IPS-20b (cell line): ENCODE measurements around the gene HOXA2.

Experiments
- H3K27ac ChIP-seq: one replicate; pipeline ENCODE4 v1.5.1; 2013; ENCODE audit warnings: low read length
- H3K27me3 ChIP-seq: 2 replicates; pipeline ENCODE4 v1.6.1; 2013; ENCODE audit warnings: mild to moderate bottlenecking, low read length, inconsistent platforms; ENCODE audit not compliant: insufficient read depth
- H3K36me3 ChIP-seq: 2 replicates; pipeline ENCODE4 v1.6.1; 2013; ENCODE audit warnings: low read depth, mild to moderate bottlenecking, inconsistent platforms, low read length, moderate library complexity; ENCODE audit not compliant: insufficient read depth
- H3K4me1 ChIP-seq: 2 replicates; pipeline ENCODE4 v1.6.1; 2013; ENCODE audit warnings: mild to moderate bottlenecking, control low read depth, inconsistent platforms, low read length, moderate library complexity; ENCODE audit not compliant: insufficient read depth
- H3K4me3 ChIP-seq: 2 replicates; pipeline ENCODE4 v1.5.1; 2013; ENCODE audit warnings: mild to moderate bottlenecking, low read length, inconsistent platforms
- H3K9ac ChIP-seq: 2 replicates; pipeline ENCODE4 v1.6.1; 2013; ENCODE audit warnings: low read depth, mild to moderate bottlenecking, inconsistent platforms, low read length, moderate library complexity
- H3K9me3 ChIP-seq: 2 replicates; pipeline ENCODE4 v1.6.1; 2013; ENCODE audit warnings: mild to moderate bottlenecking, low read depth, low read length, inconsistent platforms; ENCODE audit not compliant: insufficient read depth

Gene HOXA2

GRCh38 chr7:27088002-27088922, 14.2 kb downstream of the HOXA2 start:
- Histone ChIP-seq H3K9me3 (no peaks in the 10 kb centered on the region), H3K4me3 (no peak overlapping the region), H3K27ac (no peak overlapping the region), H3K9ac (no peak overlapping the region), H3K4me1 (peaks cover 18% of the 10 kb centered on the region), H3K36me3 (no peaks in the 10 kb centered on the region), H3K27me3 (peaks cover 78% of the 10 kb centered on the region)

DNA sequence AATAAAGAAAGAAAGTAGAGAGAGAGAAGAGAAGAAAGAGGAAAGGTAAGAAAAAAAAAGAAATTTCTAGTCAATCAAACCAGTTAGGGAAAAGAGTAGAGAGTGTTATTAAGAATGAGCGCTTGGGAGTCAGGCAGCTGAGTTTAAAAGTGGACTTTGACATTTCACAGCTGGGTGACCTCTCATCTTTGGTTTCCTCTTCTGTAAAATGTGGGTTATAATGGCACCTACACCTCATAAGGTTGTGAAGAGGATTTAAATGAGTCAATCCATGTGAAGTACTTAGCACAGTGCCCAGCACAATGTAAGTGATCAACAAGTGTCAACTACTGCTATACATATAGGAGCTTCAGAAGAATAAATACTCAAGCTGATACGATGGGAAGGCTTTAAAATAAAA, 18.8 kb downstream of the HOXA2 start:
- Histone ChIP-seq H3K27ac (no peak overlapping the region), H3K27me3 (peaks cover 32% of the 10 kb centered on the region), H3K36me3 (no peaks in the 10 kb centered on the region), H3K9me3 (no peaks in the 10 kb centered on the region), H3K9ac (no peak overlapping the region), H3K4me3 (no peak overlapping the region), H3K4me1 (no peaks in the 10 kb centered on the region)

DNA sequence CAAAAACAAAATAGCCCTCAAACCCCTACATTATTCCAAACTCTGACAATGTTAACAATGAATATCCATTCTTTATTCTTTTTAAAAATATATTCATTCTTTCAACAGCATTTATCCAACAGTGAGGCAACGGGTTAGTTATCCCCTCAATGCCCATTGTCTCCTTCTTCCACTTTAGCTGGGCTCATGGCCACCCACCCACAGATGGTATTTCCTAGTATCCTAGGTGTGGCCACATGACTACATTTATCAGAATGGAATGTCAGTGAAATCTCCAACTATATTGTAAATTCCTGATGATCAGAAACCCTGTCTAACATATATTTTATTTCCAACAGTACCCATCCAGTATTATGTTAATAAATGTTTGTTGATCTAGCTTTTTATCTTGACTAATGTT, 20.3 kb downstream of the HOXA2 start:
- H3K36me3 ChIP-seq, result no peaks in the 10 kb centered on the region
- H3K4me3 ChIP-seq, result no peak overlapping the region
- H3K9ac ChIP-seq, result no peak overlapping the region
- H3K27me3 ChIP-seq, result peaks cover 17% of the 10 kb centered on the region; the same call in 1 of the 2 replicates
- H3K9me3 ChIP-seq, result no peaks in the 10 kb centered on the region
- H3K4me1 ChIP-seq, result no peaks in the 10 kb centered on the region
- H3K27ac ChIP-seq, result no peak overlapping the region

- H3K4me3 ChIP-seq, result no peak overlapping the region
- H3K27me3 ChIP-seq, result peaks cover 7% of the 10 kb centered on the region; the same call in 1 of the 2 replicates
- no peak overlapping the region for H3K9ac ChIP-seq
- H3K27ac ChIP-seq, result no peak overlapping the region
- H3K9me3 ChIP-seq, result no peaks in the 10 kb centered on the region
- no peaks in the 10 kb centered on the region for H3K36me3 ChIP-seq
- H3K4me1 ChIP-seq, result no peaks in the 10 kb centered on the region
Measured at GRCh38 chr7:27080844-27081436, 21.5 kb downstream of the HOXA2 start.

- Histone ChIP-seq H3K27ac (no peak overlapping the region), H3K4me1 (no peaks in the 10 kb centered on the region), H3K36me3 (no peaks in the 10 kb centered on the region), H3K9ac (no peak overlapping the region), H3K27me3 (0 out of 2 replicates have a peak, but pooled peaks cover 5% of the 10 kb centered on the region), H3K4me3 (no peak overlapping the region), H3K9me3 (no peaks in the 10 kb centered on the region)
Measured at GRCh38 chr7:27079234-27079975, 23.1 kb downstream of the HOXA2 start.

- Histone ChIP-seq H3K27ac (no peak overlapping the region), H3K36me3 (no peaks in the 10 kb centered on the region), H3K4me3 (no peak overlapping the region)
Measured at GRCh38 chr7:27078616-27079233, 23.8 kb downstream of the HOXA2 start.

GRCh38 chr7:27073076-27073475, 29.4 kb downstream of the HOXA2 start:
- H3K9ac ChIP-seq, result no peak overlapping the region
- no peak overlapping the region for H3K27ac ChIP-seq
- no peak overlapping the region for H3K4me3 ChIP-seq
- no peaks in the 10 kb centered on the region for H3K9me3 ChIP-seq
- H3K4me1 ChIP-seq, result no peaks in the 10 kb centered on the region
- no peaks in the 10 kb centered on the region for H3K27me3 ChIP-seq
- no peaks in the 10 kb centered on the region for H3K36me3 ChIP-seq

More at GRCh38 chr7:27078616-27079233, 23.8 kb downstream of the HOXA2 start:
- H3K27me3 ChIP-seq, result 0 out of 2 replicates have a peak, but pooled peaks cover 5% of the 10 kb centered on the region
- no peaks in the 10 kb centered on the region for H3K9me3 ChIP-seq
- no peak overlapping the region for H3K9ac ChIP-seq
- H3K4me1 ChIP-seq, result no peaks in the 10 kb centered on the region

DNA sequence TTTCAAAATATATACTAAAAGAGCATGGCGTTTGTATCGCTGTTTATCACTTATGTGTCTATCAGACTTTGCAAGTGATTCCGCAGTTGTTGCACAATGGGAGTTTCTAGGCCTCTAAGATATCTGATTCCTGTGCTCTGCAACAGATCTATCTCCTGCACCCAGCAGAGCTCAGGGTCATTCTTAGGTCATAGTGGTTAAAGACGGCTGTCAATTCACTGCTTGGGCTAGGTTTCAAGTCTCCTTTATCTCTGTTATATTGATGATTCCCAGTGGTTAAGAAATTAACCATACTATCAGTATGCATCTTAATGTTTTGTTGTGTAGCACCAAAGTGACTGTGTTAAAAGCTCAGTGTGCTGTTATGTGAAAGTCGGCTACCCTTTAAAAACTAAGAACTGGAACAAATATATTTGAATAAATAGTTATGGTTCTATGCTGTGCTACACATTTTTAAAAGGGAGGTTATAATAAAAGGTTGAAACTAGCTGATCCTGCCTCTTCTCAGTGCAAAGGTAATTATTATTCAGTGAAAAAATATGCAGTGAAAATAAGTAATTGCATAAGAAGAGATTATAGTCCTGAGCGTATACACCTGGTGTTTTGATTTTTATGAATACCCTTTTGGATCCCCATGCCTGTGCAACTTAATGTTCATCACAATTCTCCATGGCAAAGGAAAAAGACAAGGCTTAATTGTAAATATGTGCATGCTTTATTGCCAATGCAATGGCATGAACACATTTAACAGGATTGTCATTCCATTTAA, 30.7 kb downstream of the HOXA2 start:
- no peaks in the 10 kb centered on the region for H3K27me3 ChIP-seq

DNA sequence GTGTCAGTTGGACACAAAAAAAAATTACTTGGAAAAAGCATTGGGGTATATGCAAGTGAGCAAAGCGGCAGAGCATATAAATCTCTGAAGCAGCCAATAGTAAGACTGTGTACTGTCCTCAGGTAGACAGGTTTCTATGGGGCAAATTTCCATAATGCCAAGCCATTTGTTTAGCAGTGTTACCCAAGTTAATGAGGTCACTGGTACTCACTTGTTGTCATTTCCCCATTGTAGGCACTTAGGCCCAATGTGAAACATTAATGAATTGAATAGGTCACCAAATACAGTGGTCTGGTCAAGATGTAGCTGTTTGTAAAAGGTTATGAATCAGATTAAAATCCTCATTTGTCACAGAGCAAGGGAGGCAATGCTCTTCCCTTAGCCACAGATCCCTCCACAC, 34.2 kb downstream of the HOXA2 start:
- no peaks in the 10 kb centered on the region for H3K9me3 ChIP-seq
- H3K27ac ChIP-seq, result no peak overlapping the region
- no peaks in the 10 kb centered on the region for H3K36me3 ChIP-seq
- H3K9ac ChIP-seq, result no peak overlapping the region
- H3K4me3 ChIP-seq, result no peak overlapping the region
- H3K4me1 ChIP-seq, result no peaks in the 10 kb centered on the region
- H3K27me3 ChIP-seq, result no peaks in the 10 kb centered on the region

More for the DNA sequence above, 30.7 kb downstream of the HOXA2 start:
- no peaks in the 10 kb centered on the region for H3K36me3 ChIP-seq
- H3K9me3 ChIP-seq, result no peaks in the 10 kb centered on the region
- H3K4me1 ChIP-seq, result no peaks in the 10 kb centered on the region
- H3K9ac ChIP-seq, result no peak overlapping the region
- H3K27ac ChIP-seq, result no peak overlapping the region
- H3K4me3 ChIP-seq, result no peak overlapping the region

DNA sequence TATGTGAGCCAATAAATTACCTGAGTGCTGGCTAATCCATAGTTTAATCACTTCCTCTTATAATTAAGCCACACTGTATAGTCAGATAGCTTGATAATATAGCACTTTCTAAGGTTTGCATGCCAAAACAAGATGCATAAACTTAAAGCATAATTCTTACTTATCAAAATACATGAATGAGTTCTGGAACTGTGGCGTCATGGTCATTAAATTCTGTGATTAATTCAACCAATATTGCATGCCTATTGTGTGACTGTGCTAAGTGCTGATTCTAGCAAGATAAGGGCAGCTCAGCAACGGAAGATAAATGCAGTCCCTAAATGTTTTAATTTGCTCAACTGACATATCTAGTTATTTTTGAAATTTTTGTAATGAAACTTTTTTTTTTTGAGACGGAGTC, 36.3 kb downstream of the HOXA2 start:
- no peaks in the 10 kb centered on the region for H3K4me1 ChIP-seq
- no peaks in the 10 kb centered on the region for H3K36me3 ChIP-seq
- no peaks in the 10 kb centered on the region for H3K27me3 ChIP-seq
- no peak overlapping the region for H3K27ac ChIP-seq
- H3K4me3 ChIP-seq, result no peak overlapping the region
- H3K9ac ChIP-seq, result no peak overlapping the region
- H3K9me3 ChIP-seq, result no peaks in the 10 kb centered on the region

DNA sequence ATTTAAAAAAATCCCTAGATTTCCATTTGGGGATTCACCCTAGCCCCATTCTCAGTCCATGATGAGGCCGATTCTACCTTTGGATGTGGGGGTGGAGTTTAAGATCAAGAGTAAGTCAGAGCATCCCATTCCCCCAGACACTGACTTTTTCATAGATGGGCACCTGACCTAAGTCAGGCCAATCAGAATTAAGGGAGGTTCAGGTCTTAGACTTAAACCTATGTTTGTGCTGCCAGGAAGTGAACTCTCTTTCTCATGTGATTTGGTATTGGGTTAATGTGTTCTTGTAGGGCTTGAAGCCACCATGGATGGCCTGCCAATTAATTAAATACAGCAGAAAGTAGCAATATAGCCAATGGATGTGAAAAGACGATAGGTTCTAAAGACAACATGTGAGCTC, 36.8 kb downstream of the HOXA2 start:
- Histone ChIP-seq H3K27ac (no peak overlapping the region), H3K27me3 (no peaks in the 10 kb centered on the region), H3K9me3 (no peaks in the 10 kb centered on the region), H3K36me3 (no peaks in the 10 kb centered on the region), H3K4me1 (no peaks in the 10 kb centered on the region), H3K9ac (no peak overlapping the region), H3K4me3 (no peak overlapping the region)
